Measurements from ENCODE around the gene PLEKHA8.

DNA sequence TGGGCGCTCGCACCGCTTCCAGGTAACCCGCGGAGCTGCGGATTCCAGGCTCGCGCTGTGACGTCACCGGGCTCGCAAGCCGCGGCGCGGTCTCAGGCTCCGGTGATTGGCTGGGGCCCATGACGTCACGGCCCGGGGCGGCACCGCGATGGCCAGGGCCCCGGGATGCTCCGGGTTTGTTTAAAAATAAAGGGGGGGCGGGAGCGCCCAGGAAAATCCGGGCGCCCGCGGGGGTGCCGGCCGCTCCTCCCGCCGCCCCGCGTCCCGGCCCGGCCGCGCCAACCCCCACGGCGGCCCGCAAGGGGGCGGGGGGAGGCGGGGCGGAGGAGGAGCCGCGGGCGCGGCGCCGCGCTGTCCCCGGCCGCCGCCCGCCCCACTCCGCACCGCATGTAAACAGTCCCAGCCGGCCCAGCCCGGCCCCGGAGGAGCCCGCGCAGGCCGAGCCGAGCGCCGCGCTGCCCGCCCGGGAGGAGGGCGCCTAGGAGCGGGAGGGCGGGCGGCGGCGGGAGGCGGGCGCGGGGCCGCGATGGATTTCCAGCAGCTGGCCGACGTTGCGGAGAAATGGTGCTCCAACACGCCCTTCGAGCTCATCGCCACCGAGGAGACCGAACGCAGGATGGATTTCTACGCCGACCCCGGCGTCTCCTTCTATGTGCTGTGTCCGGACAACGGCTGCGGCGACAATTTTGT lies 106.5 kb downstream of the PLEKHA8 start, which contains the start of gene MTURN:
- TF ChIP-seq, protein P1, sequence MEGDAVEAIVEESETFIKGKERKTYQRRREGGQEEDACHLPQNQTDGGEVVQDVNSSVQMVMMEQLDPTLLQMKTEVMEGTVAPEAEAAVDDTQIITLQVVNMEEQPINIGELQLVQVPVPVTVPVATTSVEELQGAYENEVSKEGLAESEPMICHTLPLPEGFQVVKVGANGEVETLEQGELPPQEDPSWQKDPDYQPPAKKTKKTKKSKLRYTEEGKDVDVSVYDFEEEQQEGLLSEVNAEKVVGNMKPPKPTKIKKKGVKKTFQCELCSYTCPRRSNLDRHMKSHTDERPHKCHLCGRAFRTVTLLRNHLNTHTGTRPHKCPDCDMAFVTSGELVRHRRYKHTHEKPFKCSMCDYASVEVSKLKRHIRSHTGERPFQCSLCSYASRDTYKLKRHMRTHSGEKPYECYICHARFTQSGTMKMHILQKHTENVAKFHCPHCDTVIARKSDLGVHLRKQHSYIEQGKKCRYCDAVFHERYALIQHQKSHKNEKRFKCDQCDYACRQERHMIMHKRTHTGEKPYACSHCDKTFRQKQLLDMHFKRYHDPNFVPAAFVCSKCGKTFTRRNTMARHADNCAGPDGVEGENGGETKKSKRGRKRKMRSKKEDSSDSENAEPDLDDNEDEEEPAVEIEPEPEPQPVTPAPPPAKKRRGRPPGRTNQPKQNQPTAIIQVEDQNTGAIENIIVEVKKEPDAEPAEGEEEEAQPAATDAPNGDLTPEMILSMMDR (IDR thresholded peaks at IDR 0.05): peak in 2 of 5 experiments; percentile 19 to 53
- peak in 1 of 2 donors; percentile 30 for TF ChIP-seq EP300 (IDR thresholded peaks at IDR 0.05)
- TF ChIP-seq POLR2A (IDR thresholded peaks at IDR 0.05): peak; percentile 71 to 76

All from tibial nerve (tissue), 4 donors.